ENCODE results near the gene EOLA2.

GRCh38 chrX:149984411-149984810 is 46.1 kb upstream of the EOLA2 start:
- no peak for TF ChIP-seq POLR2AphosphoS5 (IDR thresholded peaks at IDR 0.05; ENCODE audit: low read depth, low read length)
- TF ChIP-seq TAF1 (IDR thresholded peaks at IDR 0.05; ENCODE audit: borderline replicate concordance, low read depth, low read length) = no peak
- no peak for TF ChIP-seq POLR2A (IDR thresholded peaks at IDR 0.05; ENCODE audit: low read depth, low read length)

Data from GM12892 (cell line).